GM11168 (cell line): ENCODE data around the gene WFDC6.
"Not testable (repeated sequence)": the region's sequence is repeated elsewhere in the genome, so short reads cannot be mapped to it uniquely, and the experiment has no call there.

Source experiments
- in situ Hi-C: fragments of 300-500 bp; cut with MboI; formaldehyde crosslinking; loops from one replicate; pipeline ENCODE4 v1.12.0; 2022; ENCODE audit warnings: low sequenced_read_pairs; ENCODE audit not compliant: unreplicated experiment

The WFDC6 gene

DNA sequence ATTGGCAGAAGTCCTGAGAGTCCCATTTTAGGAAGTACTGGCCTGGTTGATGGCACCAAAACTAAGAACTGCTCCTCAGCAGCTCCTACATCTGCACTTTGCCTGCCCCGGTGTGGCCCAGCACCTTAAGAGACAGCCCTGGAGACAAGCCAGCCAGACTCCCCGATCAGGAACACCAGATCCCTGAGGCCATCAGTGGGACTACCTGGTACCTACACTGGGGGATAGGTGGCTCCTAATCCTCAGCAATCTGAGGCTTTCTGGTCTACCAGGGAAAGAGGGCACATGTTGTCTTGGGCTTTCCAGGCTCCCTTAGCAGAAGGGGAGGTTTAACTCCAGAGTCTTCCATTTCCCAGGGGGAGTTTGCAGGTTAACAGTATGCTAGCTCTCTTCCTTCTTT lies at the start of gene WFDC6:
TSS of gene WFDC6 (minus strand) at position 101 of the 400 bp plus-strand sequence. CDS start at position 26, 75 bp downstream.
- in situ Hi-C loops: no loop called here

- in situ Hi-C loops: no loop called here
Measured at GRCh38 chr20:45588800-45589199, 49.5 kb upstream of the WFDC6 start.

DNA sequence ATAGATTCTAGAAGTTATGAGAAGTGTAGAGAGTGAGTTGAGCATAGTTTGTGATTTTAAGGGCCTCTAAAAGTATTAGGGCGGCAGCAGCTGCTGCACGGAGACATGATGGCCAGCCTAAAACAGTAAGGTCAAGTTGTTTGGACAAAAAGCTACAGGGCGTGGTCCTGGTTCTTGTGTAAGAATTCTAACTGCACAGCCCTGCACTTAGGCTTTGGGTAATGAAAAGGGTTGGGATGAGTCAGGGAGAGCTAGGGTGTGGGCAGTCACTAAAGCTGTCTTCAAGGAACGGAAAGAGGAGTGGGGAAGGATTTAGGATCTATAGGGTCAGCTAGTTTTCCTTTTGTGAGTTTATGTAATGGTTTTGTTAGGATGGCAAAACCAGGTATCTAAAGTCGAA lies 46.7 kb upstream of the WFDC6 start:
- in situ Hi-C loops: not testable (repeated sequence)

GRCh38 chr20:45584294-45584693 lies 45.0 kb upstream of the WFDC6 start:
- in situ Hi-C loops: not testable (repeated sequence)

DNA sequence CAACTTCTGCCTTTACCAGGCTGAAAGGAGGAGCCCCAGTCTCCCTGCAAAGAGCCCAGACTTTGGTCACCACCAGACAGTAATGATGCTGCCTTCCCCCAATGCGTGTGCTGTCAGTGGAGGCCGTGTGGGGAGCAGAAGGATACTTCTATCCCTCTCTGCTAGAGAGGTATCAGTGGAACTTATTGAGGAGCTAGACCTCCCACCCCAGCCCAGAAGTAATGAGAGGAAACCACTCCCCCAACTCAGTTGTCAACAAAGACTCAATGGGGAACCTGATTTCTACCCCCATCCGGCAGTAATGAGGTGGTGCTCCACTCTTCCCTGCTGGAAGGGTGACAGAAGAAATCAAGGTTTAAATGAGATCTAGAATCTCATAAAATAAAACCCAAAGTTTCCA lies 44.2 kb upstream of the WFDC6 start:
- in situ Hi-C loops: no loop called here

GRCh38 chr20:45581702-45582101 lies 42.4 kb upstream of the WFDC6 start:
- in situ Hi-C loops: no loop called here

DNA sequence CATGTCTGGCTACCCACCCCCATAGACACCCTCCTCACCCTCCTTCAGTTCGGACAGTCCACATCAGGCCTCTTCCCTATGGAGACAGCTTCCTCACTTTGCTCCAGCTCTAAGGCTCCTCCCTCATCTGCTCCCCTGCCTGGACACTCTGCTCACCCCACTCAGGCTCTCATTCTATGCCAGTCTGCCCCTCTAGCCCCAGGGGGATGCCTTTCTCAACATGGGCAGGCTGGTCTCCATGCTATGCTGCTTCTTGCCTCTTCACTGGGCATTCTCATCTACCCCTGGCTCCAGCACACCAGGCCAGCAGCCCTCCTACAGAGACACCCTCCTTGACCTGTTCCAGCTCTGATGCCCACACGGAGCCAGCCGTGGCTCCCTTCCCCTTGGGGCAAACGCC lies 39.9 kb upstream of the WFDC6 start, which contains the start of gene WFDC8:
TSS of gene WFDC8 (minus strand) at position 101 of the 400 bp plus-strand sequence. CDS start at position 64, 37 bp downstream.
- in situ Hi-C loops: no loop called here

GRCh38 chr20:45578231-45578630 lies 38.9 kb upstream of the WFDC6 start:
- in situ Hi-C loops: no loop called here

GRCh38 chr20:45576995-45577394 lies 37.7 kb upstream of the WFDC6 start:
- in situ Hi-C loops: no loop called here

DNA sequence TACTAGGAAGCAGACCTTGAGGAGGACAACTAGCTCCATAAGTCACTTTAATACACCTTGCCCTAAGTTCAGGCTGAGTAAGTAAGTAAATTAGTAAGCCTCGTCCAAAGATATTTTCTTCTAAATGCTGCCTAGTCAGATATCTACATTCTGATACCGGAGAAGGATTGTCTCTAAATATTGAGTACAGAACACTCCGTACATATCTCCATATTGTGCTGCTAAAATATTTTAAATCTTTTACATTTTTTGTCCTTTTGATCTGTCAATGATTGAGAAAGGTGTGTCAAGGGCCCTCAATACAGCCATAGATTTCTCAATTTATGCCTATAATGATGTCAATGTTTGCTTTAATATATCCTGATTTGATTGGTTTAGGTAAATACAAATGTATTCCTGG lies 36.6 kb upstream of the WFDC6 start:
- in situ Hi-C loops: no loop called here

DNA sequence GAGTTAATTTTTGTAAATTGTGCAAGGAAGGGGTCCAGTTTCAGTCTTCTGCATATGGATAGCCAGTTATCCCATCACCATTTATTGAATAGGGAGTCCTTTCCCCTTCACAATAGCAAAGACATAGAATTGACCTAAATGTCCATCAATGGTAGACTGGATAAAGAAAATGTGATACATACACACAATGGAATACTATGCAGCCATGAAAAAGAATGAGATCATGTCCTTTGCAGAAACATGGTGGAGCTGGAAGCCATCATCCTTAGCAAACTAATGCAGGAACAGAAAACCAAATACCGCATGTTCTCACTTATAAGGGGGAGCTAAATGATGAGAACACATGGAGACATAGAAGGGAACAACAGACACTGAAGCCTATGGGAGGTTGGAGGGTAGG lies 30.4 kb upstream of the WFDC6 start:
- in situ Hi-C loops: not testable (repeated sequence)

DNA sequence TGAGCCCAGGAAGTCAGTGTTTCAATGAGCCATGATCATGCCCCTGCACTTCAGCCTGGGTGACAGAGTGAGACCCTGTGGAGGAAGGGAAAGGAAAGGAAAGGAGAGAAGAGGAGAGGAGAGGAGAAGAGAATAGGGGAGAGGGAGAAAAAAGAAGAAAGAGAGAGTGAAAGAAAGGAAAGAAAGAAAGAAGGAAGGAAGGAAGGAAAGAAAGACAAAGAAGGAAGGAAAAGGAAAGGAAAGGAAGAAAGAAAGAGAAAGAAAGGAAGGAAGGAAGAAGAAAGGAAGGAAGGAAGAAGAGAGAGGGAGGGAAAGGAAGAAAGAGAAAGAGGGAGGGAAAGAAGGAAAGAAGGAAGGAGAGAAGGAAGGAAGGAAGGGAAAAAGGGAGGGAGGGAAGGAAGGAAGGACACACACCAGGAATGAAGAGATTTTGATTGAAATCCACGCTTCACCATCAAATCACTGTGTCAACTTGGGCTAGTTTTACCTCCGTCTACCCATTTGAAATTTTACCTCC lies 25.5 kb upstream of the WFDC6 start:
- in situ Hi-C loops: no loop called here

DNA sequence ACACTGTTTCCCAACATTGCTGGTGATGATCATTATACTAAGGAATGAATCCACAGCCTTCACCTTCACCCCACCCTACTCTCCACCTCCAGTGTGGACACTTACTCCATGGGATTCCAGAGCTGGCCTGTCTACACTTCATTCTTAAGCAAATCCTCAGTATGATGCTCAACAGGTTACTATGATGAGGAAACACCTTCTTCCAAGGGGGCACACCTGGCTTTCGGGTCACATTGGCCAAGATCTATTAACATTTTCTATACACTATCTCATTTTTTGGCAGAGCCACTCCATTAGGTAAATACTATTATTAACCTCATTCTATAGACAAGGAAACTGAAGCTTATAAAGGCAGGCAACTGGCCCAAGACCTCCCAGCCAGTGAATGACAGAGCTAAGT lies 15.9 kb upstream of the WFDC6 start:
- in situ Hi-C loops: no loop called here

- in situ Hi-C loops: no loop called here
Measured at GRCh38 chr20:45552456-45552855, 13.2 kb upstream of the WFDC6 start.

GRCh38 chr20:45550765-45551164 lies 11.5 kb upstream of the WFDC6 start:
- in situ Hi-C loops: no loop called here

GRCh38 chr20:45548410-45548809 lies 9.1 kb upstream of the WFDC6 start:
- in situ Hi-C loops: no loop called here

- in situ Hi-C loops: no loop called here
Measured at GRCh38 chr20:45547206-45547770, 8.0 kb upstream of the WFDC6 start, which contains the start of gene EPPIN. Gene EPPIN (minus strand): TSS chr20:45547401. CDS start chr20:45547357, 44 bp downstream.

DNA sequence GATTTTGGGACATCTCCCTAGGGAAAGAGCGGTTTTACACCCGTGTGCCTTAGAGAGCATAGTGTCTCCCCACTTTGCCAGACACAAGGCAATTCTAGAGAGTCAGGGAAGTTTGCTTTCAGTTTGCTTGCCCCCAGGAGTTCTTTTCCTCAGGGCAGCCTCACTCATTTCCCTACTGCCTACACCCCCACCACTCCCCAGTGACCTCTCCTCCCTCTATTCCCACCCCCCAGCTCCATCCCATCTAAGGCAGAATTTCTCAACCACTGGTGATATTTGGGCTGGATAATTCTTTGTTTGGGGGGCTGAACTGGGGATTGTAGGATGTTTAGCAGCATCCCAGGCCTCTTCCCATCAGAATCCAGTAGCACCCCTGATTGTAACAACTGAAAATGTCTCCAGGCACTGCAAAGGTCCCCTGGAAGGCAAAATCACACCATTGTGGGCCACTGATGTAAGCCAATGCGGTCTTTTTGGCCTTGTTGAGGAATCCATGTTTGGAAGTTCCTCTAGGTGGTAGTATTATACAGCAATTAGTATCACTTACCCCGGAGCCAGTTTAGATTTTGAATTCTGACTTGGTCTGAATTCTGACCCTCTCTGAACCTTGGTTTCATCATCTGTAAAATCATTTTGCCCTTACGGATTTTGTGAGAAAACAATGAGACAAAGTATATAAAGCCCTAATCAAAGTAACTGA lies 6.6 kb upstream of the WFDC6 start:
- in situ Hi-C loops: no loop called here

DNA sequence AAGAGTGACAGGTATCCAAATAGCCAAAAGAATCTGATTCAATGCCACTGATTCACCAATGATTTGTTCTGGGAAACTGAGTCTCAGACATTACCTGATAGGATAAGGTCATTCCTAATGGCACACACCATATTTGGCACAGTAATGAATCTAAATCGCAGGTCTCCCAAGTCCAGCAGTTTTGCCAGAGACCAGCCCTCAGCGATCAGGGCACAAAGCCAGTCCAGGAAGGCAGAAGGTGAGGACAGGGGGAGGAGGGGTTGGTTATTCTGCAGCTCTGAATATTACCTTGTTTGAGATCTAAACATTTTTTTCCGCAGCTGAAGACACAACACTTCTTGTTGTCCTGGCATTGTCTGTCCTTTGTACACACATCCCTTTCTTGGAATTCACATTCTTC lies 6.1 kb upstream of the WFDC6 start:
- in situ Hi-C loops: no loop called here

DNA sequence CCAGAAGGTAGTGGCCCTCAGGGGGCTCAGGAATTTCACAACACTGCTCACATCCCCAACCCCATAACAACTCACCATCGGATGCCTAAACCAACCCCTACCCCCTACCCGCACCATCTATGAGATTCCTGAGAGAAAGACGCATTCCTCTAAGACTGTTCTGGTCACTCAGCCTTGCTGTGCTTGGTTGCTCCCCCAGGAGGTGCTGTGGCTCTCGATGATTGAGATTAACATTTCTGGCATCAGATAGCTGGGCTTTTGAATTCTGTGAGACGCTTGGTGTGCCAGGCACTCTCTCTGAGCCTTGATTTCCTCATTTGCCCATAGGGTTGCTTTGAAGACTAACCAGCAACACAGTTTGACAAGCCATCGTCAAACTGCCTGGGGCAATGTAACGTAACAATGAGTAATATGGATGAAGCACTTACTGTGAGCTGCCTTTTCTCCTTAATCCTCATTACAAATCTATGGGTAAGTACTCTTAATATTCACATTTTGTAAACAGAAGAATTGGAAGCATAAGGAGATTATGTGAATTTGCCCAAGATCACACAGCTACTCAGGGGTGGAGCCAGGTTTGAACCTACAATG lies 978 bp downstream of the WFDC6 start:
- in situ Hi-C loops: no loop called here

GRCh38 chr20:45527294-45527693 lies 12.0 kb downstream of the WFDC6 start:
- in situ Hi-C loops: no loop called here
